Stomach (tissue), 4 donors: ENCODE results near the gene GPR108.

ENCODE experiments used
- CTCF ChIP-seq, 7 experiments: fragments of 450-650 bp in 4 of 7; fragments of 200-600 bp in 3 of 7; sonication (generic) in 3 of 7; IDR thresholded peaks; one replicate each; pipeline ENCODE4 v1.5.1; 2016 to 2019; ENCODE audit warnings: antibody characterized with exemption in 7 of 7, control low read depth in 2 of 7, mild to moderate bottlenecking in 1 of 7
- EP300 ChIP-seq: sonication (generic); formaldehyde crosslinking; IDR thresholded peaks from one replicate; pipeline ENCODE4 v1.6.1; 2017; ENCODE audit warnings: antibody characterized with exemption
- POLR2AphosphoS5 ChIP-seq, 3 donors: sonication (generic); formaldehyde crosslinking; IDR thresholded peaks; one replicate each; pipeline ENCODE4 v1.6.1; 2016; ENCODE audit warnings: antibody characterized with exemption in 3 of 3

- TF ChIP-seq CTCF (IDR thresholded peaks at IDR 0.05) (no peak), EP300 (no peak), POLR2AphosphoS5 (IDR thresholded peaks at IDR 0.05) (no peak)
These were observed 30.2 kb downstream of the GPR108 start for GRCh38 chr19:6707011-6707657.
